GM04504 (cell line): ENCODE data around the gene FBXL7.
"Not testable (repeated sequence)": the region's sequence is repeated elsewhere in the genome, so short reads cannot be mapped to it uniquely, and the experiment has no call there.

Experiments used
- DNase-seq: peaks from one replicate; pipeline ENCODE4 v3.0.0-alpha.2; 2012; ENCODE audit warnings: low read depth

The FBXL7 gene

GRCh38 chr5:15808577-15808976, 308.6 kb downstream of the FBXL7 start:
- DNase-seq: no peak

- no peak for DNase-seq
These were observed 319.6 kb downstream of the FBXL7 start for GRCh38 chr5:15819617-15820016.

- DNase-seq: peak; percentile 17
These were observed 321.5 kb downstream of the FBXL7 start for GRCh38 chr5:15821506-15821905.

- DNase-seq: no peak
These were observed 323.4 kb downstream of the FBXL7 start for GRCh38 chr5:15823398-15823797.

- DNase-seq: no peak
These were observed 327.8 kb downstream of the FBXL7 start for GRCh38 chr5:15827741-15828140.

GRCh38 chr5:15831408-15831807, 331.4 kb downstream of the FBXL7 start:
- no peak for DNase-seq

GRCh38 chr5:15833365-15833764, 333.4 kb downstream of the FBXL7 start:
- DNase-seq: no peak

GRCh38 chr5:15834596-15835245, 334.7 kb downstream of the FBXL7 start:
- DNase-seq: peak; percentile 51

- no peak for DNase-seq
These were observed 335.5 kb downstream of the FBXL7 start for GRCh38 chr5:15835514-15835913.

GRCh38 chr5:15837551-15838289, 337.7 kb downstream of the FBXL7 start:
- no peak for DNase-seq

- no peak for DNase-seq
These were observed 344.3 kb downstream of the FBXL7 start for GRCh38 chr5:15844253-15844652.

GRCh38 chr5:15844871-15845270, 344.9 kb downstream of the FBXL7 start:
- no peak for DNase-seq

GRCh38 chr5:15850536-15850935, 350.6 kb downstream of the FBXL7 start:
- DNase-seq: no peak

GRCh38 chr5:15850939-15851341, 351.0 kb downstream of the FBXL7 start:
- no peak for DNase-seq

- no peak for DNase-seq
These were observed 352.2 kb downstream of the FBXL7 start for GRCh38 chr5:15852217-15852616.

- no peak for DNase-seq
These were observed 353.0 kb downstream of the FBXL7 start for GRCh38 chr5:15852949-15853348.

GRCh38 chr5:15858326-15858725, 358.3 kb downstream of the FBXL7 start:
- no peak for DNase-seq

GRCh38 chr5:15864536-15865215, 364.7 kb downstream of the FBXL7 start:
- no peak for DNase-seq

- not testable (repeated sequence) for DNase-seq
These were observed 372.3 kb downstream of the FBXL7 start for GRCh38 chr5:15872259-15872658.

GRCh38 chr5:15877914-15878313, 377.9 kb downstream of the FBXL7 start:
- no peak for DNase-seq

GRCh38 chr5:15880201-15880600, 380.2 kb downstream of the FBXL7 start:
- DNase-seq: no peak

GRCh38 chr5:15885156-15885555, 385.2 kb downstream of the FBXL7 start:
- no peak for DNase-seq

- no peak for DNase-seq
These were observed 386.2 kb downstream of the FBXL7 start for GRCh38 chr5:15886156-15886555.
